ENCODE measurements around the gene SYT9. TPM values are rescaled to one million over a fixed set of nuclear protein-coding genes. Genes with fewer than 3 reads are reported as not detected.
"Not testable (repeated sequence)": the region's sequence is repeated elsewhere in the genome, so short reads cannot be mapped to it uniquely, and the experiment has no call there.

Gene SYT9
- total and polyA plus RNA-seq, 2 experiments from 2014 or later, result not detected

DNA sequence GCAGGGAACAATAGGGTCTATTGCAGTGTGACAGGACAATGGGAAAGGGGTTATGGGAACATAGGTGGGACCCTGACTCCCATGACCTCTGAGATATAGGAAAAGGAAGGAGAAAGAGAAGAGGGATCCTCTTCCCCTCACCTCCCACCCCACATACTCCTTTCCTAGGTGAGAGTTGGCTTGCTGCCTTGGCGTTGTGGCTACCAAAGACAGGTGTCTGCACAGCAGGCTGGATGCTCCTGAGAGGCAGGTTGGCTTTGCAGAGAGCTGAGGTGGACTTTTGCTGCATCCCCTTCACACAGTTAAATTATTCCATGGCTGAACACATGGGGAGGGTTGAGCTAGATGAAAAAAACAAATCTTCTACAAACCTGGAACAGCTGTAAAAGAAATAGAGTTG, 80.7 kb downstream of the SYT9 start:
- no peak overlapping the region for H3K9ac ChIP-seq
- H3K27ac ChIP-seq, result no peak overlapping the region
- no peaks in the 10 kb centered on the region for H3K27me3 ChIP-seq (replicated peaks; ENCODE audit: insufficient read depth)
- no peaks in the 10 kb centered on the region for H3F3A ChIP-seq (ENCODE audit: insufficient read depth)
- TF ChIP-seq EZH2phosphoT487 (IDR thresholded peaks at IDR 0.05; ENCODE audit: insufficient read depth, low read depth), result no peak
- TF ChIP-seq EZH2 (IDR thresholded peaks at IDR 0.05; ENCODE audit: insufficient read depth, poor library complexity, severe bottlenecking), result no peak
- 0 to 17% methylated on average over 1 of the region's 1 CpG for WGBS, 2 experiments (ENCODE audit: low coverage in 1 of 2, low lambda C conversion rate in 2 of 2, missing lambda C conversion rate in 2 of 2)
- no peak overlapping the region for H3K4me2 ChIP-seq (ENCODE audit: unreplicated experiment)
- no peaks in the 10 kb centered on the region for H3K9me2 ChIP-seq (ENCODE audit: insufficient read depth)
- H4K20me1 ChIP-seq (ENCODE audit: insufficient read depth), result no peaks in the 10 kb centered on the region; the same call in 1 of the 2 replicates
- no peaks in the 10 kb centered on the region for H3K4me1 ChIP-seq (ENCODE audit: insufficient read depth)
- no peaks in the 10 kb centered on the region for H3K36me3 ChIP-seq (ENCODE audit: low read depth)
- H2AFZ ChIP-seq, result no peak overlapping the region
- H3K79me2 ChIP-seq (ENCODE audit: insufficient read depth), result no peaks in the 10 kb centered on the region
- in situ Hi-C loops (cut with MboI), result no loop called here
- no peak for DNase-seq
- no peaks in the 10 kb centered on the region for H3K9me3 ChIP-seq (ENCODE audit: low read depth)
- no peak overlapping the region for H3K4me3 ChIP-seq

DNA sequence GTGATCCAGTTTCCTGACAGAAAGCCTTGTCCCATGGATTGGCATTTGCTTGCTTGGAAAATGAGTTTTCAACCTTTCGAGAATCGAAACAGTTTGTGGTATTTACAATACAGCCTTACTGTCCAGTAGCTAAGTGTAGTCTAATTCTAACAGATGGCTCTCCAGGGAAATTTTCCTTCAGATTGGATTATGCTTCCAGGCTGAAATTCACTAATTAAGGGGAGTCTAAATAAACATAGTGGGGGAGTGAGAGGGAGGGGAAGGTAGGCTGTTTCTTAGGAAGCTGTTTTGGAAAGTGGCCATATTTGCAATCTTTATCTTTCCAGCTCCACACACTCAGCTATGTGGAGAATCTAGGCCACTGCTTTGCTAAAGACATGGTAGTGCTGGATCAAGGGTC, 81.3 kb downstream of the SYT9 start:
- Histone ChIP-seq H3K36me3 (ENCODE audit: low read depth) (no peaks in the 10 kb centered on the region), H3F3A (ENCODE audit: insufficient read depth) (no peaks in the 10 kb centered on the region), H3K4me2 (ENCODE audit: unreplicated experiment) (no peak overlapping the region), H3K4me3 (no peak overlapping the region), H3K27ac (no peak overlapping the region), H3K9me2 (ENCODE audit: insufficient read depth) (no peaks in the 10 kb centered on the region), H2AFZ (no peak overlapping the region), H3K79me2 (ENCODE audit: insufficient read depth) (no peaks in the 10 kb centered on the region), H3K9me3 (ENCODE audit: low read depth) (no peaks in the 10 kb centered on the region), H3K9ac (no peak overlapping the region), H4K20me1 (ENCODE audit: insufficient read depth) (no peaks in the 10 kb centered on the region; the same call in 1 of the 2 replicates), H3K27me3 (replicated peaks; ENCODE audit: insufficient read depth) (no peaks in the 10 kb centered on the region), H3K4me1 (ENCODE audit: insufficient read depth) (no peaks in the 10 kb centered on the region)
- 66 to 77% methylated on average over 2 of the region's 2 CpGs for whole genome bisulfite sequencing, 2 experiments (ENCODE audit: low coverage in 1 of 2, low lambda C conversion rate in 2 of 2, missing lambda C conversion rate in 2 of 2)
- in situ Hi-C loops (cut with MboI), result no loop called here
- DNase-seq, result no peak
- TF ChIP-seq EZH2 (IDR thresholded peaks at IDR 0.05; ENCODE audit: insufficient read depth, poor library complexity, severe bottlenecking) (no peak), EZH2phosphoT487 (IDR thresholded peaks at IDR 0.05; ENCODE audit: insufficient read depth, low read depth) (no peak)

DNA sequence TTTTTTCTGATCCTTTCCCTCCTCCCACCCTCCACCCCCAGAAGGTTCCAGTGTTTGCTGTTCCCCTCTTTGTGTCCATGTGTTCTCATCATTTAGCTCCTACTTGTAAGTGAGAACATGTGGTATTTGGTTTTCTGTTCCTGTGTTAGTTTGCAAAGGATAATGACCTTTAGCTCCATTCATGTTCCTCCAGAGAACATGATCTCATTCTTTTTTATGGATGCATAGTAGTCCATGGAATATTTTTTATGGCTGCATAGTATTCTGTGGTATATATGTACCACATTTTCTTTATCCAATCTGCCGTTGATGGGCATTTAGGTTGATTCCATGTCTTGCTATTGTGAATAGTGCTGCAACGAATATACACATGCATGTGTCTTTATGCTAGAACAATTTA, 83.7 kb downstream of the SYT9 start:
- H3K9me2 ChIP-seq (ENCODE audit: insufficient read depth); H2AFZ ChIP-seq; in situ Hi-C loops (cut with MboI); H3K4me2 ChIP-seq (ENCODE audit: unreplicated experiment); H3K36me3 ChIP-seq (ENCODE audit: low read depth); H3K9ac ChIP-seq; H3K4me3 ChIP-seq; H3K27ac ChIP-seq; H4K20me1 ChIP-seq (ENCODE audit: insufficient read depth); DNase-seq; H3K27me3 ChIP-seq (replicated peaks; ENCODE audit: insufficient read depth); H3K4me1 ChIP-seq (ENCODE audit: insufficient read depth); H3F3A ChIP-seq (ENCODE audit: insufficient read depth); H3K9me3 ChIP-seq (ENCODE audit: low read depth); H3K79me2 ChIP-seq (ENCODE audit: insufficient read depth): not testable (repeated sequence)
- 21% methylated on average over 2 of the region's 2 CpGs for WGBS, 2 experiments (ENCODE audit: low coverage in 1 of 2, low lambda C conversion rate in 2 of 2, missing lambda C conversion rate in 2 of 2)

- Histone ChIP-seq H3K4me2 (ENCODE audit: unreplicated experiment) (no peak overlapping the region), H3K79me2 (ENCODE audit: insufficient read depth) (no peaks in the 10 kb centered on the region), H3F3A (ENCODE audit: insufficient read depth) (no peaks in the 10 kb centered on the region), H3K9ac (no peak overlapping the region), H4K20me1 (ENCODE audit: insufficient read depth) (no peaks in the 10 kb centered on the region; the same call in 1 of the 2 replicates), H3K4me3 (no peak overlapping the region), H3K9me3 (ENCODE audit: low read depth) (no peaks in the 10 kb centered on the region), H2AFZ (no peak overlapping the region), H3K27me3 (replicated peaks; ENCODE audit: insufficient read depth) (0 out of 2 replicates have a peak, but pooled peaks cover 2% of the 10 kb centered on the region), H3K4me1 (ENCODE audit: insufficient read depth) (no peaks in the 10 kb centered on the region), H3K36me3 (ENCODE audit: low read depth) (no peaks in the 10 kb centered on the region), H3K27ac (no peak overlapping the region), H3K9me2 (ENCODE audit: insufficient read depth) (no peaks in the 10 kb centered on the region)
- in situ Hi-C loops (cut with MboI), result no loop called here
- DNase-seq, result no peak
- 40 to 51% methylated on average over 2 of the region's 2 CpGs for WGBS, 2 experiments (ENCODE audit: low coverage in 1 of 2, low lambda C conversion rate in 2 of 2, missing lambda C conversion rate in 2 of 2)
- TF ChIP-seq EZH2 (IDR thresholded peaks at IDR 0.05; ENCODE audit: insufficient read depth, poor library complexity, severe bottlenecking) (no peak), EZH2phosphoT487 (IDR thresholded peaks at IDR 0.05; ENCODE audit: insufficient read depth, low read depth) (no peak)
Observed at GRCh38 chr11:7341551-7341950, 89.8 kb downstream of the SYT9 start.
